GM18520 (cell line): ENCODE data around the gene DNAJC1.
"Not testable (repeated sequence)": the region's sequence is repeated elsewhere in the genome, so short reads cannot be mapped to it uniquely, and the experiment has no call there.

Experiments
- ATAC-seq: cut with Tn5 transposase; IDR thresholded peaks from one replicate; pipeline ENCODE4 v1.9.1; 2021; ENCODE audit not compliant: unreplicated experiment

Gene DNAJC1

GRCh38 chr10:21831986-21832820 lies 171.3 kb downstream of the DNAJC1 start:
- ATAC-seq = no peak

GRCh38 chr10:21830037-21830436 lies 173.5 kb downstream of the DNAJC1 start:
- ATAC-seq = no peak

GRCh38 chr10:21827308-21827707 lies 176.2 kb downstream of the DNAJC1 start:
- ATAC-seq = no peak

- ATAC-seq = no peak
Observed at GRCh38 chr10:21826725-21827124, 176.8 kb downstream of the DNAJC1 start.

- ATAC-seq = no peak
Observed at GRCh38 chr10:21825345-21825744, 178.2 kb downstream of the DNAJC1 start.

GRCh38 chr10:21824409-21824808 lies 179.1 kb downstream of the DNAJC1 start:
- no peak for ATAC-seq

- no peak for ATAC-seq
Observed at GRCh38 chr10:21823617-21824016, 179.9 kb downstream of the DNAJC1 start.

- ATAC-seq = not testable (repeated sequence)
Observed at GRCh38 chr10:21822273-21822672, 181.3 kb downstream of the DNAJC1 start.

GRCh38 chr10:21820952-21821351 lies 182.6 kb downstream of the DNAJC1 start:
- ATAC-seq = no peak

- not testable (repeated sequence) for ATAC-seq
Observed at GRCh38 chr10:21818416-21818815, 185.1 kb downstream of the DNAJC1 start.

GRCh38 chr10:21814866-21815265 lies 188.7 kb downstream of the DNAJC1 start:
- no peak for ATAC-seq

GRCh38 chr10:21813946-21814345 lies 189.6 kb downstream of the DNAJC1 start:
- ATAC-seq = no peak

- ATAC-seq = no peak
Observed at GRCh38 chr10:21811245-21811585, 192.3 kb downstream of the DNAJC1 start.

GRCh38 chr10:21810582-21811244 lies 192.8 kb downstream of the DNAJC1 start:
- no peak for ATAC-seq

- no peak for ATAC-seq
Observed at GRCh38 chr10:21808550-21808949, 195.0 kb downstream of the DNAJC1 start.

GRCh38 chr10:21807180-21807579 lies 196.3 kb downstream of the DNAJC1 start:
- no peak for ATAC-seq

GRCh38 chr10:21803374-21803773 lies 200.2 kb downstream of the DNAJC1 start:
- no peak for ATAC-seq

- ATAC-seq = no peak
Observed at GRCh38 chr10:21801609-21802008, 201.9 kb downstream of the DNAJC1 start.

- no peak for ATAC-seq
Observed at GRCh38 chr10:21797984-21798765, 205.4 kb downstream of the DNAJC1 start.

GRCh38 chr10:21797533-21797932 lies 206.0 kb downstream of the DNAJC1 start:
- ATAC-seq = no peak

- no peak for ATAC-seq
Observed at GRCh38 chr10:21791276-21791675, 212.3 kb downstream of the DNAJC1 start.

- ATAC-seq = no peak
Observed at GRCh38 chr10:21776883-21777282, 226.6 kb downstream of the DNAJC1 start.
